AG09309 (cell line): ENCODE results near the gene RBM38.
A peak's percentile ranks its signal among the peaks of the same experiment; 100 is the strongest.

Experiments
- DNase-seq: peaks from one replicate; pipeline ENCODE4 v3.0.0-alpha.2; 2010; ENCODE audit warnings: low read depth
- H3K4me3 ChIP-seq: 2 replicates; pipeline ENCODE4 v1.5.1; 2011; ENCODE audit warnings: mild to moderate bottlenecking, low read depth, low read length, moderate library complexity; ENCODE audit not compliant: control insufficient read depth
- CTCF ChIP-seq: IDR thresholded peaks from 2 replicates; pipeline ENCODE4 v1.5.1; 2011; ENCODE audit warnings: mild to moderate bottlenecking, low read depth, low read length, inconsistent platforms; ENCODE audit not compliant: insufficient read depth, control insufficient read depth; ENCODE audit errors: missing control alignments

Gene RBM38

GRCh38 chr20:57394121-57395082 lies 3.2 kb downstream of the RBM38 start:
- no peak for TF ChIP-seq CTCF
- DNase-seq, result no peak
- no peak overlapping the region for H3K4me3 ChIP-seq

- TF ChIP-seq CTCF, result no peak
- DNase-seq, result peak; percentile 4
- no peak overlapping the region for H3K4me3 ChIP-seq
These were observed 4.1 kb downstream of the RBM38 start for GRCh38 chr20:57395111-57395966.

GRCh38 chr20:57396212-57396983 lies 5.2 kb downstream of the RBM38 start:
- no peak for TF ChIP-seq CTCF
- H3K4me3 ChIP-seq, result no peak overlapping the region
- DNase-seq, result no peak

- H3K4me3 ChIP-seq, result no peak overlapping the region
- no peak for DNase-seq
These were observed 5.9 kb downstream of the RBM38 start for GRCh38 chr20:57396984-57397692.

GRCh38 chr20:57397693-57398108 lies 6.5 kb downstream of the RBM38 start:
- DNase-seq, result no peak
- no peak overlapping the region for H3K4me3 ChIP-seq
- no peak for TF ChIP-seq CTCF

More at GRCh38 chr20:57396984-57397692, 5.9 kb downstream of the RBM38 start:
- no peak for TF ChIP-seq CTCF
